Lower lobe of right lung (tissue), 2 donors: ENCODE data around the gene FRMD3. TPM values are rescaled to one million over a fixed set of nuclear protein-coding genes. Genes with fewer than 3 reads are reported as not detected.

Experiments used
- ATAC-seq, 2 donors: fragments of 200-7000 bp; cut with Tn5 transposase; one replicate each; pipeline ENCODE4 v1.9.1; 2020 to 2022; ENCODE audit warnings: mild to moderate bottlenecking in 2 of 2, moderate library complexity in 2 of 2
- DNase-seq: peaks from one replicate; pipeline ENCODE4 v3.0.0-alpha.2; 2020
- H3K27ac ChIP-seq: fragments of 200-600 bp; one replicate; pipeline ENCODE4 v1.8.0; 2022
- H3K27me3 ChIP-seq: fragments of 200-600 bp; one replicate; pipeline ENCODE4 v1.8.0; 2022; ENCODE audit warnings: low read depth
- H3K36me3 ChIP-seq: fragments of 200-600 bp; one replicate; pipeline ENCODE4 v1.8.0; 2022; ENCODE audit warnings: mild to moderate bottlenecking
- H3K4me1 ChIP-seq: fragments of 200-600 bp; one replicate; pipeline ENCODE4 v1.8.0; 2022
- H3K4me3 ChIP-seq: fragments of 200-600 bp; one replicate; pipeline ENCODE4 v1.8.0; 2022; ENCODE audit warnings: mild to moderate bottlenecking
- H3K9me3 ChIP-seq: fragments of 200-600 bp; one replicate; pipeline ENCODE4 v1.8.0; 2022
- CTCF ChIP-seq: fragments of 200-600 bp; IDR thresholded peaks from one replicate; pipeline ENCODE4 v1.8.0; 2022; ENCODE audit warnings: antibody characterized with exemption, mild to moderate bottlenecking
- intact Hi-C: fragments of 100-400 bp; cut with DNase I; formaldehyde crosslinking; loops from one replicate; pipeline ENCODE4 v1.11.0; 2022
- total RNA-seq: library from RNA; stranded (reverse); fragmentation: NEBNext Ultra II Directional; extraction: Animal tissue kit (Norgen Biotek cat#: 25700); gene quantifications from one replicate; pipeline ENCODE4 v1.2.1, GENCODE V29; 2021
- donor health status: DM: no; HTN: yes; CAD: no; lungs with severe emphysema.

Gene FRMD3
- total RNA-seq, 1 donor from 2014 or later: 9.7 TPM

- peaks cover 39% of the 10 kb centered on the region for H3K4me1 ChIP-seq
- no peak overlapping the region for H3K27ac ChIP-seq
- H3K4me3 ChIP-seq: no peak overlapping the region
- no peaks in the 10 kb centered on the region for H3K36me3 ChIP-seq
- no peaks in the 10 kb centered on the region for H3K9me3 ChIP-seq
- no peaks in the 10 kb centered on the region for H3K27me3 ChIP-seq
- TF ChIP-seq CTCF: no peak
- no peak for DNase-seq
- intact Hi-C loops: no loop called here
- ATAC-seq: no peak
Observed at GRCh38 chr9:83432877-83433550, 105.2 kb downstream of the FRMD3 start.

DNA sequence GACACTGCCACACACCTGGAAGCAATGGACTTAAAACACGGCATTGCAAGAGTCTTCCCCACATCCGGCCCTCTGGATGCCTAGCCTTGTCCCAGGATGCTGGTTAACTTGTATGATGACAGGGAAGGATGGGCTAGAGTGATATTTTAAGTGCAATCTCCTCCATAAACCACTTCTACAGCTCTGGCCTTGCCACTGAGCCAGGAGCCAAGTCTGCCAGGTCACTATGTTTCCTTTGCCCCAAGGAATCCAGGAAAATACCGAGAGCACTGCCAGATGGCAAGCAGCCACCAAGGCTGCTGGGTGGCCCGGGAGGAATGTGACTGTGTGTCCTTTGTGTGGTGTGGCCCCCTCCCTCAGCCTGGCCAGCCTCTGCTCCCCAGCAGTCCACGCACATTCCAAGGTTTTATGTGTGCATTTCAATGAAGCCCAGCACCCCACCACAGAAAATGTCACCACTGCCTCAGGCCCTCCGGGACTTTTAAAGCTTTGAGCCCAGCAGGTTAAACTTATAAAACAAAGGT lies 106.0 kb downstream of the FRMD3 start:
- Histone ChIP-seq H3K36me3 (no peaks in the 10 kb centered on the region), H3K4me1 (peaks cover 39% of the 10 kb centered on the region), H3K27ac (peak overlapping the region; percentile 59), H3K27me3 (no peaks in the 10 kb centered on the region), H3K4me3 (no peak overlapping the region), H3K9me3 (no peaks in the 10 kb centered on the region)
- DNase-seq (peak; percentile 83), ATAC-seq (peak; percentile 90)
- intact Hi-C loops: no loop called here
- no peak for TF ChIP-seq CTCF

DNA sequence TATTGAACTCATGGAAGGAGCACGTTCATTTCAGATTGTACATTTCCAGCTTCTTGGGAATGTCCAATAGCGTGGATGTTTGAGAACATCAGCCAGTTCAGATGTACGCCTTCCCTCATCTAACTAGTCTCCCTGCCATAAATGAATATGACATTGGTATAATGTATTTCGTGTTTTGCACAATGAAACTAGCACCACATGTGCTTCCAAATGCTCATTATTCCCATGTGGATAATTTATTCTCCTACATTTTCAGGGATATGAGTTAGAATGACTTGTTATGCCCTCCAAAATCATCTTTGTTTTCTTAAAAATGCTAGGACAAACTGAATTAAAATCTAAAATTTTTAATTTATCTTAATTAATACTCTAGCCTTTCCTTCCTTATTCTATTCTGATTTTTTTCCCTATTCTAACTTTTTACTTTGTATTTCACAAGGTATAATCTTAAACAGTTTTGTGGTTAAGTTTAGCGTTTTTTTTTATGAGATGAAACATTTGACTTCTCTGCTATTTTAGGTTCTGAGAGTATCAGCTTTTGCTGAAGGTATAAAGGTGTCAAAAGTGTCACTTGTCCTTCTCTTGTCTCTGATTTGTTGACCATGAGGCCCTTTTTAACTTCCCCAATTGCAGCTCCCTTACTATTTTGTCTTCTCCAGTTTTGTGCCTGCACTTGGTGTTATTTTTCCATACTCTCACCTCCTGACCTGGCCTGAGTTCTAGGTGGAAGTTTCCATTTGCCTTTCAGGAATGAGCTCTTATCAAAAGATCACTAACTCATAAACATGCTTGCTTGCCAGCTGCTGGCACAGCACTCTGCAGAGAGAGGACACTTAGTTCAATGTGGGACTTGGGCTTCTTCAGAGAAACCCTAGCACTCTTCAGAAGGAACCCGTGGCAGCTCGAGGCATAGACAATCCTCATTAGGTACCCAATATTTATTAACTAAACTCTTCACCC lies 106.8 kb downstream of the FRMD3 start:
- intact Hi-C loops: no loop called here
- Histone ChIP-seq H3K36me3 (no peaks in the 10 kb centered on the region), H3K4me3 (no peak overlapping the region), H3K9me3 (no peaks in the 10 kb centered on the region), H3K27me3 (no peaks in the 10 kb centered on the region), H3K27ac (peak overlapping the region; percentile 59), H3K4me1 (peaks cover 47% of the 10 kb centered on the region)
- no peak for TF ChIP-seq CTCF
- peak; percentile 68 to 79 for ATAC-seq
- DNase-seq: peak; percentile 59

DNA sequence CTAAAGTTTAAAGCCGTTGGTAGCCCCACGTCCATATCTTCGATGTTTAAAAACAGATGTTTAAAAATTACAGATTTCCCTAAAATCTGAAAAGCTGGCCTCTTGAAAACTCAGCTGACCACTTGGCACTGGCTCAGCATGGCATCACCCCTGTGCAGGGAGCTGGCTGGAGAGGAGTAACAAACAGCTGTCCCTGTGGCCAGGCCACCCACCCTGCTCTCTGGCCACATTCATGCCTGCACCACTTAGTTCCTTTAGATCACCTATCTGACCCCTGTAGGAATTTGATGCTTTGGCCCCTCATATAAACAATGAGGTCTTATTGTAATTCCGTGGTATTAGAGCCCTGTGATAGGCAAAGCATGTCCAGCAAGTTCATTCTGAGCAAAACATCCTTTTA lies 107.5 kb downstream of the FRMD3 start:
- Histone ChIP-seq H3K9me3 (no peaks in the 10 kb centered on the region), H3K27ac (no peak overlapping the region), H3K4me1 (peaks cover 48% of the 10 kb centered on the region), H3K27me3 (no peaks in the 10 kb centered on the region), H3K36me3 (no peaks in the 10 kb centered on the region), H3K4me3 (no peak overlapping the region)
- no peak for ATAC-seq
- no peak for DNase-seq
- intact Hi-C loops: no loop called here
- TF ChIP-seq CTCF: no peak

DNA sequence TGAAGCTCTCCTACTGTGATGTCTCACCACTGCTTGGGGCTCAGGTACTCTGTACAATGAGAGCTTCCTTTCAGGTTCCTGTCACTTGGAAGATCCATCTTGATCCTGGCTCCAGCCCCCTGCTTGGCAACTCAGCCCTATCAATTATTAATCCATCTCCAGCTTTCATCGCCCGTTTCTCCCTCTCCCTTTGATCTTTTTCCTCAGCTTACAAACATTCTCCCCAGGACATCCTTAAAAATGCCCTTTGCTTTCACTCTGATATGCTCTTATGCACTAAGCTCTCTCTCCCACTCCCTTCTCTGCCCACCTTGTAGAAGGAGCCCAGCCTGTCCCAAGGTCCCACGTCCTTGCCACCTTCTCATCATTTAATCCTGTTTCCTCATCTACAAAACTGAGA lies 109.0 kb downstream of the FRMD3 start:
- no peak overlapping the region for H3K4me3 ChIP-seq
- intact Hi-C loops: no loop called here
- no peak for DNase-seq
- H3K27me3 ChIP-seq: no peaks in the 10 kb centered on the region
- peaks cover 47% of the 10 kb centered on the region for H3K4me1 ChIP-seq
- ATAC-seq: no peak
- H3K9me3 ChIP-seq: no peaks in the 10 kb centered on the region
- H3K27ac ChIP-seq: no peak overlapping the region
- H3K36me3 ChIP-seq: no peaks in the 10 kb centered on the region
- no peak for TF ChIP-seq CTCF
